Right atrium auricular region (tissue), 2 donors: ENCODE results near the gene CD7. TPM values are rescaled to one million over a fixed set of nuclear protein-coding genes. Genes with fewer than 3 reads are reported as not detected.

Experiments used
- DNase-seq: peaks from one replicate; pipeline ENCODE4 v3.0.0-alpha.2; 2019; ENCODE audit warnings: low spot score
- H3K27ac ChIP-seq, 2 donors: fragments of 200-600 bp; sonication (generic); 1 replicate in 1 of 2; 2 replicates in 1 of 2; pipeline ENCODE4 v1.5.1; 2016 to 2019
- H3K27me3 ChIP-seq, 2 donors: fragments of 200-600 bp; sonication (generic); one replicate each; pipeline versions ENCODE4 v1.5.1 to v1.6.0; 2017 to 2019
- H3K36me3 ChIP-seq: fragments of 200-600 bp; sonication (generic); one replicate; pipeline ENCODE4 v1.5.1; 2016
- H3K4me1 ChIP-seq, 2 donors: fragments of 200-600 bp; sonication (generic); one replicate each; pipeline versions ENCODE4 v1.5.1 to v1.6.0; 2017 to 2019
- H3K4me3 ChIP-seq, 2 donors: fragments of 200-600 bp; sonication (generic); 1 replicate in 1 of 2; 2 replicates in 1 of 2; pipeline ENCODE4 v1.5.1; 2017 to 2019; ENCODE audit warnings: mild to moderate bottlenecking in 1 of 2, moderate library complexity in 1 of 2
- H3K9me3 ChIP-seq, 2 donors: fragments of 200-600 bp; sonication (generic); one replicate each; pipeline ENCODE4 v1.5.1; 2019
- total RNA-seq, 2 donors: library from RNA; depleted of rRNA; stranded (reverse); fragments of >200 nt; gene quantifications; one replicate each; pipeline ENCODE4 v1.1.0, GENCODE V29; 2016
- TF ChIP-seq, protein P1 (sequence below), 2 donors: fragments of 200-600 bp; sonication (generic); IDR thresholded peaks; one replicate each; pipeline ENCODE4 v1.5.1; 2019; ENCODE audit warnings: antibody characterized with exemption in 2 of 2

CD7 gene
- total RNA-seq, 2 donors from 2014 or later, result 1.7 TPM; not detected in 1

DNA sequence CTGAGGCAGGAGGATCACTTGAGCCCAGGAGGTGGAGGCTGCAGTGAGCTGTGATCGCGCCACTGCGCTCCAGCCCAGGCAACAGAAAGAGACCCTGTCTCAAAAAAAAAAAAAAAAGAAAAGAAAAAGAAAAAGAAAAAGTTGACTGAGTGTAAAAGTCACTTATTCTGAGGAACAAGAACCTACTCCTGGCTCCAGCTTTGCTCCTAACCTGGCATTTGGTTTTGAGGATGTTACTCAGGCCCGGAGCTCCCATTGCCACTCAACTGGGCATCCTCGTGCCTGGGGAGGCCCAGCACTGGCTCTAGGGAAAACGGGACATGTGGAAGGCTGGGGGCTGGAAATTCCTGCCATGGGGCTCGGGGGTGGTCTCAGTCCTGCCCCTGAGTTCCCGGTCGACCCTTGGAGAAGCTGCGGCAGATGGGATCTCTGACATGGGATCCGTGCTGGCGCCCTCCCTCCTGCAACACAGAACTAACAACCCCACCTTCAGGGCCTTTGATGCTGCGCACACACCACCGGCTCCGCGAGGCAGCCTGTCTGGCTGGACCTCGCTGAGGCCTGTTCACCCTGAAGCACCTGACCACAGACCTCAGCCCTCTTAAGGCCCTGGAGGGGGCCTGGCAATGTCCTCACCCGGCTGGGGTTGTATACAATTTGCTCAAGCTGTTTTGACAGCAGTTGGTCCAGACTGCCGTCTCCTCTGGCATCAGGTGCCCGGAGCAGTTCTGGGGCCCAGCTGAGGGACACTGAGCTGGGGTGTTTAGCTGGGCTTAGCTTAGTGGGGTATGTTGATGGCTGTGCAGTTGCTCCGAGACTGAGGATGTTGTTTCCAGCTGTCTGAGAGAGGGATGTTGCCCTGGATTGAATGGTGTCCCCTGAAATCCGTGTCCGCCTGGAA is 12.3 kb downstream of the CD7 start:
- H3K9me3 ChIP-seq, result no peaks in the 10 kb centered on the region
- H3K27ac ChIP-seq, result no peak overlapping the region
- no peak overlapping the region for H3K4me3 ChIP-seq
- TF ChIP-seq, protein P1, sequence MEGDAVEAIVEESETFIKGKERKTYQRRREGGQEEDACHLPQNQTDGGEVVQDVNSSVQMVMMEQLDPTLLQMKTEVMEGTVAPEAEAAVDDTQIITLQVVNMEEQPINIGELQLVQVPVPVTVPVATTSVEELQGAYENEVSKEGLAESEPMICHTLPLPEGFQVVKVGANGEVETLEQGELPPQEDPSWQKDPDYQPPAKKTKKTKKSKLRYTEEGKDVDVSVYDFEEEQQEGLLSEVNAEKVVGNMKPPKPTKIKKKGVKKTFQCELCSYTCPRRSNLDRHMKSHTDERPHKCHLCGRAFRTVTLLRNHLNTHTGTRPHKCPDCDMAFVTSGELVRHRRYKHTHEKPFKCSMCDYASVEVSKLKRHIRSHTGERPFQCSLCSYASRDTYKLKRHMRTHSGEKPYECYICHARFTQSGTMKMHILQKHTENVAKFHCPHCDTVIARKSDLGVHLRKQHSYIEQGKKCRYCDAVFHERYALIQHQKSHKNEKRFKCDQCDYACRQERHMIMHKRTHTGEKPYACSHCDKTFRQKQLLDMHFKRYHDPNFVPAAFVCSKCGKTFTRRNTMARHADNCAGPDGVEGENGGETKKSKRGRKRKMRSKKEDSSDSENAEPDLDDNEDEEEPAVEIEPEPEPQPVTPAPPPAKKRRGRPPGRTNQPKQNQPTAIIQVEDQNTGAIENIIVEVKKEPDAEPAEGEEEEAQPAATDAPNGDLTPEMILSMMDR (IDR thresholded peaks at IDR 0.05), result no peak
- H3K4me1 ChIP-seq, result peaks cover 0 to 6% of the 10 kb centered on the region in 2 donors
- no peaks in the 10 kb centered on the region for H3K36me3 ChIP-seq
- no peak for DNase-seq
- H3K27me3 ChIP-seq, result no peaks in the 10 kb centered on the region

DNA sequence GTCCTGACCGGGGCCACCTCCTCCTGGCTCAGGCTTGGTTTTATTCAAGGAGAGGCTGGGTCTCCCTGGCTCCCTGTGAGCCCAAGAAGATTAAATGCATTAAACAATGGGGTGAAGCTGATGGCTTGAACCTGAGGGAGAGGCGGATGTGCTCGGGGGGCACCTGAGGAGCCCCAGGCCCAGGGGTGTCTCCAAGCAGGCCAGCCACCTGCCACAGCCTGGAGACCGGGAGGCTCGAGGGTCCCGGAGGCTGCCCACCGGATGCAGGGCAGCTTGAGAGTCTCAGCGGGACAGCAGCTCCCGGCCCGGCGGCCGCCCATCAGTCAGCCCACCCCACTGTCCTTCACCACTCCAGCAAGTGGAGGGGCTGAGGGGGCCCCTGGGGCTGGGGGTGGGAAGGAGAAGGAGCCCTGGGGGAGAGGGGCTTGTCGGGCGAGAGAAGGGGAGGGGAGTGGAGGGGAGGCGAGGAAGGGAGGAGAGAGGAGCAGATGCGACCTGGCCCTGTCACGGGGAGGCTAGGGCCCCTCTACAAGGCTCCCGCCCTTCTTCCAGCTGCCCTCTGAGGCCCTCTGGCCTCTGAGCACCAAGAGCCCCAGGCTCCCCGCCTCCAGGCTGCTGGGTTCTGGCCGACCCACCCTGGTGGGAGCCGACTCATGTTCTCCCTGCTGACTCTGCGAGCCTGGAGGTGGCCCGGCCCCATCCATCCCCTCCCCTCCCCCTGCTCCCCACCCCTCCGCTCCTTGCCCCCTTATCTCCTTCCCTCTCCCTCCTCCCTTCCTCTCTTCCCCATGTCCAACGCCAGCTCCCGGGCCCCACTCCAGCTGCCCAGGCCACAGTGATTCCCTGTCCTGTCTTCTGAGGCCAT is 13.2 kb downstream of the CD7 start:
- Histone ChIP-seq H3K27ac (no peak overlapping the region), H3K9me3 (no peaks in the 10 kb centered on the region), H3K36me3 (no peaks in the 10 kb centered on the region), H3K4me3 (no peak overlapping the region), H3K4me1 (peaks cover 0 to 6% of the 10 kb centered on the region in 2 donors), H3K27me3 (no peaks in the 10 kb centered on the region)
- no peak for DNase-seq
- TF ChIP-seq, protein P1 (IDR thresholded peaks at IDR 0.05), result no peak

DNA sequence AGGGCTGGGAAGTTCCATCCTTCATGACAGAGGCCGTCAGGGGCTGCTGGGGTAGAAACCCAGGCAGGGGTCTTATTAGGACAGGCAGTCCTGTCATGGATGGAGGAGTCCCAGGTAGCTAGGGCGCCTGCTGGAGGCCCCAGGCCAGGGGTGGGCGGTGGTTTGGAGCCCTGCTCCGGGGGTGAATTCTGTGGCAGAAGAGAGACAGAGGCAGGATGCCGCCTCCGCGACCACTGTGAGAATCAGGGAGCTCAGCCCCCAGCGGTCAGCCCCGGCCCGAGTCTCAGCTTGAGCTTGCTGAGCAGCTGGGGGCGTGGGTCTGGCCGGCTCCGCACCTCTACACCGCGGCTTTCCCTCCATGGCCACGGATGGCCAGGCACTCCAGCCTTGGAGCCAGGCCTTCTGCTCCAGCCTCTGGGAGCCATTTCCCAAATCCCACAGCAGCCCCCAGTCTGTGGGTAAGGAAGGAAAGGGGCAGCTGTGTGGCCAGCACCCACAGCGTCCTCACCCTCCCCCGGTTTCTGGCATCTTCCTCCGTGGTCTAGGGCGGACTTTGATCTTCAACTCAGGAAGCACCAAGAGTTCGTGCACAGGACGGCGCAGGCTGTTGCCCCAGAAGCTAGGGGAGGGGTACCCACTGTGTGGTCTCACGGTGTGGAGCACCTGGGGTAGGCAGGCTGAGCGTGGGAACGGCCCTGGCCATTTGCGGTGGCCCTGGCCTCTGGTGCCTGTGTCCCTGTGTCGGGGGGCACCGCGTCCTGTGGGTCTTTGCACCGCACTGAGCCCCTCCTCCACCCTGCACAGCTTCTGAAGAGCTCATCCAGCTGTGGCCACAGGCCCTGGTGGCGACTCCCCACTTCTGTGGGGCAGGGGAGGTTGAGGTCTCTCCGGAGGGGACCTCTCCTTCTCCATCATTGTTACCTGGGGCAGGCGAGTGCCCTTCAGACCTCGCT is 14.1 kb downstream of the CD7 start:
- TF ChIP-seq, protein P1 (IDR thresholded peaks at IDR 0.05), result no peak
- no peaks in the 10 kb centered on the region for H3K27me3 ChIP-seq
- no peak overlapping the region for H3K4me3 ChIP-seq
- no peaks in the 10 kb centered on the region for H3K9me3 ChIP-seq
- no peaks in the 10 kb centered on the region for H3K36me3 ChIP-seq
- no peak for DNase-seq
- no peak overlapping the region for H3K27ac ChIP-seq
- H3K4me1 ChIP-seq, result peaks cover 0 to 14% of the 10 kb centered on the region in 2 donors

DNA sequence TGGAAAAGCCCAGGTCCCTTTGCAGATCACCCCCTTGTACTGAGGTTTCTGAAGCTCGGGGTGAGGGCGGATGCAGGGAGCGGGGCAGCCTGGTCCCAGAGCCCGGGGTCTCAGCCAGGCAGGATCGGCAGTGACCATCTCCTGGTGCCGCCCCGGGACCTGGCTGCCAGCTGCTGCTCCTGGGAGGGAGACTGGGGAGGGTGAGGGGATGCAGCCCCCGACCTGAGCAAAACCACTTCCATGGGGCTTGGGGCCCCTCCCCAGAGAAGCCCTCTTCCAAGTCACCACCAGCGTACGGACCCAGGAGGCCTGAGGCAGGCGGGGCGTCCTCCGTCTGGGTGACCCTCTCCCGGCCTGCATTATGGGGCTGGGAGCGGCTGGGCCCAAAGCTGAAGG is 14.8 kb downstream of the CD7 start:
- no peaks in the 10 kb centered on the region for H3K27me3 ChIP-seq
- DNase-seq, result no peak
- H3K9me3 ChIP-seq, result no peaks in the 10 kb centered on the region
- TF ChIP-seq, protein P1 (IDR thresholded peaks at IDR 0.05), result no peak
- peaks cover 0 to 21% of the 10 kb centered on the region in 2 donors for H3K4me1 ChIP-seq
- H3K27ac ChIP-seq, result no peak overlapping the region
- no peak overlapping the region for H3K4me3 ChIP-seq
- no peaks in the 10 kb centered on the region for H3K36me3 ChIP-seq

DNA sequence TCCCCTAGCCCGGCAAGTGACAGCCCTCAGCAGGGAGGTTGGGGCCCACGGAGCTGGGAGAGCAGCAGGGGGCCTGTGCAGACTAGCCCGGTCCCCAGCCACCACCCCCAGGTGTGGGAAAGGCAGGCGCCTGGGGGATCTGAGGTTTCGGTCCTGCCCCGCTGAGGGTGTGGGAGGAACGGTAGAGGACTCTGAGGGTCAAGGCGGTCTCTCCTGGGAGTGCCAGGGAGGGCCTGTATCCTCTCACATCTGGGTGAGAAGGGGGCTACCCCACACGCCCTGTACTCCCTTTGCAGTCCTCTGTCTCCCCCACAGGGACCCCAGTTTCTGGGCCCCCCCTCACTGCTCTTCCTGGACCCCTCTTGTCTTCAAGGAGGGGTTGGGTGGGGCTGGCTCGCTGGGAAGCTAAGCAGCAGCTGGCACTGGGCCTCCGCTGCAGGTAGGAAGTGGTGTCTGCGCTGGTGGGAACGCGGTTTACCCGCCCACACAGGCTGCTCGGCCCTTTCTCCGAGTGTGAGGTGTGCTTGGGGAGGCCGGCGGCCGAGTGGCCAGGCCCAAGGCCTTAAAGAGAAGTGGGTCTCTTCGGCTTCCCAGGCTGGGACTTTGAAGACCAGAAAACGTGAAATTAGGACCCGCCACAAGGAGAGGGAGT is 15.4 kb downstream of the CD7 start:
- H3K27me3 ChIP-seq, result no peaks in the 10 kb centered on the region
- H3K36me3 ChIP-seq, result no peaks in the 10 kb centered on the region
- H3K27ac ChIP-seq, result no peak overlapping the region
- no peak for DNase-seq
- TF ChIP-seq, protein P1 (IDR thresholded peaks at IDR 0.05), result no peak
- H3K4me3 ChIP-seq, result no peak overlapping the region
- H3K4me1 ChIP-seq, result peaks cover 0 to 26% of the 10 kb centered on the region in 2 donors
- no peaks in the 10 kb centered on the region for H3K9me3 ChIP-seq
